Mesendoderm (in vitro differentiated cells): Measurements from ENCODE around the gene NSUN4.
"Not testable (repeated sequence)": the region's sequence is repeated elsewhere in the genome, so short reads cannot be mapped to it uniquely, and the experiment has no call there.

Experiments used
- DNase-seq: peaks from one replicate; pipeline ENCODE4 v3.0.0; 2013
- H2AK5ac ChIP-seq: 2 replicates; pipeline ENCODE4 v1.6.1; 2013; ENCODE audit warnings: low read length, inconsistent platforms
- H2BK120ac ChIP-seq: 2 replicates; pipeline ENCODE4 v1.6.1; 2013; ENCODE audit warnings: low read depth, mild to moderate bottlenecking, low read length, moderate library complexity, mixed read lengths
- H2BK15ac ChIP-seq: replicated peaks from 2 replicates; pipeline ENCODE4 v1.6.1; 2013; ENCODE audit warnings: low read depth, mild to moderate bottlenecking, moderate library complexity
- H2BK5ac ChIP-seq: 2 replicates; pipeline ENCODE4 v1.6.1; 2013; ENCODE audit warnings: low read length, inconsistent platforms
- H3K18ac ChIP-seq: 2 replicates; pipeline ENCODE4 v1.6.1; 2013; ENCODE audit warnings: mild to moderate bottlenecking, low read length, mixed read lengths
- H3K23ac ChIP-seq: one replicate; pipeline ENCODE4 v1.6.1; 2013; ENCODE audit warnings: low read length
- H3K27ac ChIP-seq: 2 replicates; pipeline ENCODE4 v1.5.1; 2013; ENCODE audit warnings: low read depth, mild to moderate bottlenecking, inconsistent platforms, low read length, moderate library complexity
- H3K27me3 ChIP-seq: 2 replicates; pipeline ENCODE4 v1.6.1; 2013; ENCODE audit warnings: low read length, control low read depth, mild to moderate bottlenecking, inconsistent platforms; ENCODE audit not compliant: insufficient read depth, poor library complexity
- H3K36me3 ChIP-seq: 2 replicates; pipeline ENCODE4 v1.6.1; 2013; ENCODE audit warnings: low read length, inconsistent platforms; ENCODE audit not compliant: control insufficient read depth, insufficient read depth
- H3K4ac ChIP-seq: one replicate; pipeline ENCODE4 v1.6.1; 2013; ENCODE audit warnings: low read depth, mild to moderate bottlenecking, low read length, moderate library complexity
- H3K4me1 ChIP-seq: 2 replicates; pipeline ENCODE4 v1.6.1; 2013; ENCODE audit warnings: low read depth, low read length, inconsistent platforms; ENCODE audit not compliant: control insufficient read depth
- H3K4me2 ChIP-seq: 2 replicates; pipeline ENCODE4 v1.6.1; 2013; ENCODE audit warnings: low read length
- H3K4me3 ChIP-seq: 2 replicates; pipeline ENCODE4 v1.5.1; 2013; ENCODE audit warnings: mild to moderate bottlenecking, low read length
- H3K56ac ChIP-seq: one replicate; pipeline ENCODE4 v1.6.1; 2013; ENCODE audit warnings: low read length
- H3K79me1 ChIP-seq: 2 replicates; pipeline ENCODE4 v1.6.1; 2013; ENCODE audit warnings: low read length, inconsistent platforms
- H3K79me2 ChIP-seq: 2 replicates; pipeline ENCODE4 v1.6.1; 2013; ENCODE audit warnings: mild to moderate bottlenecking, low read length; ENCODE audit not compliant: control insufficient read depth, insufficient read depth
- H3K9ac ChIP-seq: 2 replicates; pipeline ENCODE4 v1.6.1; 2013; ENCODE audit warnings: low read length, inconsistent platforms
- H4K5ac ChIP-seq: one replicate; pipeline ENCODE4 v1.6.1; 2013; ENCODE audit warnings: low read length
- H4K8ac ChIP-seq: one replicate; pipeline ENCODE4 v1.6.1; 2013; ENCODE audit warnings: low read depth, mild to moderate bottlenecking, control low read depth, low read length, moderate library complexity
- WGBS: extraction: QIAGEN DNeasy Blood & Tissue Kit; methylation state at CpG from one replicate; pipeline ENCODE4 v1.1.7; 2013; ENCODE audit warnings: low lambda C conversion rate, missing lambda C conversion rate; ENCODE audit not compliant: insufficient coverage; ENCODE audit errors: extremely low coverage; 5-methylcytosine and 5-hydroxymethylcytosine counted together

Gene NSUN4

DNA sequence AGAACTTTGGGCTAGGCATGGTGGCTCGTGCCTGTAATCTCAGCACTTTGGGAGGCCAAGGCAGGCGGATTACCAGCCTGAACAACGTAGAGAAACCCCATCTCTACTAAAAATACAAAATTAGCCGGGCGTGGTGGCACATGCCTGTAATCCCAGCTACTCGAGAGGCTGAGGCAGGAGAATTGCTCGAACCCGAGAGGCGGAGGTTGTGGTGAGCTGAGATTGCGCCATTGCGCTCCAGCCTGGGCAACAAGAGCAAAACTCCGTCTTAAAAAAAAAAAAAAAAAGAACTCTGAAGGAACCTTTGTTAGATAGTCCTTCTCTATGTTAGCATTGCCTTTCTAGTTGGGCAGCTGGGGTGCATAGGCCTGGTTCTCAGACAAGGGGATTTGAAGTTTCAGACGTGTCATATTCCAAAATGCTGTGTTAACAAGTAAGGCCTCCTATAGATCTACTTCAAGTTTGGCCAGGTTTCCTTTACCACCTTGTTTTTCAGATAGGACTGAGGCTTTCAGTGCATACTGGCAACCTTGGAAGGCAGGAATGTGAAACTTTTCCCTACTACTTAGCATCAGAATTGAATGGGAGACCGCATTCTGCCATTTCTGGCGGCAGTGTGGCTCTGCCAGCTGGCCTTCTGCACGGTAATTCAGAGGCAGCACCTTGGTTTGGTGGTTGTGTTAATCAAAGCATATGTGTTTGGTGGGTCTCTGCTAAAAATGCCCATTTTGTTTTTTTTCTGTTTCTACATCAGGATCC lies 31.0 kb upstream of the NSUN4 start:
- DNase-seq = no peak
- peaks cover 9% of the 10 kb centered on the region for H3K36me3 ChIP-seq
- WGBS = no CpG with 5 or more reads among the region's 16 CpGs

GRCh38 chr1:46310321-46310720 lies 30.3 kb upstream of the NSUN4 start:
- Histone ChIP-seq H3K4ac (no peak overlapping the region), H3K56ac (no peak overlapping the region), H3K27ac (no peak overlapping the region), H4K5ac (no peak overlapping the region), H3K4me2 (no peak overlapping the region), H3K79me2 (peaks cover 38% of the 10 kb centered on the region), H2AK5ac (no peak overlapping the region), H3K23ac (no peak overlapping the region), H3K9ac (no peak overlapping the region), H2BK120ac (no peak overlapping the region), H2BK5ac (no peak overlapping the region), H3K4me3 (no peak overlapping the region), H3K36me3 (peaks cover 10% of the 10 kb centered on the region), H3K4me1 (no peaks in the 10 kb centered on the region), H3K18ac (no peak overlapping the region), H2BK15ac (no peak overlapping the region), H3K27me3 (no peaks in the 10 kb centered on the region), H3K79me1 (peaks cover 12% of the 10 kb centered on the region), H4K8ac (no peak overlapping the region)
- no peak for DNase-seq
- no CpG with 5 or more reads among the region's 4 CpGs for WGBS

More for the DNA sequence above, 31.0 kb upstream of the NSUN4 start:
- Histone ChIP-seq H3K4me2 (no peak overlapping the region), H3K4me3 (no peak overlapping the region), H3K4ac (no peak overlapping the region), H2BK15ac (no peak overlapping the region), H2AK5ac (no peak overlapping the region), H2BK120ac (no peak overlapping the region), H3K79me2 (peaks cover 46% of the 10 kb centered on the region), H3K4me1 (no peaks in the 10 kb centered on the region), H4K5ac (no peak overlapping the region), H3K79me1 (peaks cover 12% of the 10 kb centered on the region), H3K9ac (no peak overlapping the region), H2BK5ac (no peak overlapping the region), H3K56ac (no peak overlapping the region), H3K18ac (no peak overlapping the region), H3K27ac (no peak overlapping the region), H3K27me3 (no peaks in the 10 kb centered on the region), H4K8ac (no peak overlapping the region), H3K23ac (no peak overlapping the region)

DNA sequence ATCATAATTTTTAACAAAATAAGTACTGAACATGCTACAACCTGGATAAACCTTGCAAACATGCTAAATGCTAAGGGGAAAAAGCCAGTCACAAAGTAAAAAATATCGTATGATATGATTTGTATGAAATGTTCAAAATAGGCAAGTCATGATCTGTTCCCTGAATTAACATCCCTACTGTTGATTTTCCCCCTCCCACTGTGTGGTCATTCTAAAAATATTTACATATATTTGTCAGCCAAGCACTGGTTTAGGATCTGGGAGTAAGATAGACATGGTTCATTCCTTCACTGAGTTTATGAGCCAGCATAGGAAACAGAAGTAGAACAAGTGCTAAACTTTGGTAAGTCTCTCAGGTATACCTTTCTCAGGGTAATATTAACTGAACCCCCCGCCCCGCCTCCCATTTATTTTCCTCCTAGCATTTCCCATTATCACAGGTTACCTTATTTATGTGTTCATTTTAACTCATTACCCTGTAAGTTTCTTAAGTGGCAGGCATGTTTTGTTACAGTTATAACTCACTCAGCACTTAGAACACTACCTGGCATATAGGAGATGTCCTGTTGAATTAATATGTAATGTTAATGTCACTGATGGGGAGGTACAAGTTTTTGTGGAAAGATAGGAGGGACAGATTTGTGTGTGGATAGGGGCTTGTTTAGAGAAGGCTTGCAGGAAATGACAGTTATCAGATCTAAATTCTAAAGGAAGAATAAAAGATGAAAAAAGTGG lies 24.8 kb upstream of the NSUN4 start:
- no peak overlapping the region for H3K27ac ChIP-seq
- no peak overlapping the region for H2BK5ac ChIP-seq
- no peak overlapping the region for H3K23ac ChIP-seq
- no peak overlapping the region for H2BK15ac ChIP-seq
- no CpG with 5 or more reads among the region's 3 CpGs for WGBS
- H3K36me3 ChIP-seq = peaks cover 4% of the 10 kb centered on the region
- H3K27me3 ChIP-seq = no peaks in the 10 kb centered on the region
- DNase-seq = no peak
- H3K4ac ChIP-seq = no peak overlapping the region
- no peak overlapping the region for H3K56ac ChIP-seq
- no peaks in the 10 kb centered on the region for H3K4me1 ChIP-seq
- H2AK5ac ChIP-seq = no peak overlapping the region
- H3K9ac ChIP-seq = no peak overlapping the region
- no peak overlapping the region for H4K8ac ChIP-seq
- no peak overlapping the region for H3K4me2 ChIP-seq
- no peaks in the 10 kb centered on the region for H3K79me1 ChIP-seq
- H3K18ac ChIP-seq = no peak overlapping the region
- no peak overlapping the region for H4K5ac ChIP-seq
- no peaks in the 10 kb centered on the region for H3K79me2 ChIP-seq
- no peak overlapping the region for H3K4me3 ChIP-seq
- no peak overlapping the region for H2BK120ac ChIP-seq

DNA sequence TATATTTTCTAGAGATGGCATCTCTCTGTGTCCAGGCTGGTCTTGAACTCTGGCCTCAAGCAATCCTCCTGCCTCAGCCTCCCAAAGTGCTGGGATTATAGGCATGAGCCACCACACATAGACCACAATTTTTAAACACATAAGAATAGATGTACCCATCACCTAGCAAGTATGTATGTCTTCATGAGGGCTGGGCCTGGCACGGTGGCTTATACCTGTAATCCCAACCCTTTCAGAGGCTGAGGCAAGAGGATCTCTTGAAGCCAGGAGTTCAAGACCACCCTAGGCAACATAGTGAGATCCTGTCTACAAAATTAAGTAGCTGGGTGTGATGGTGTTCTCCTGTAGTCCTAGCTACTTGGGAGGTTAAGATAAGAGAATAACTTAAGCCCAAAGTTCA lies 23.3 kb upstream of the NSUN4 start:
- Histone ChIP-seq H3K79me2 (no peaks in the 10 kb centered on the region), H2BK5ac (no peak overlapping the region), H3K79me1 (no peaks in the 10 kb centered on the region), H3K4me2 (no peak overlapping the region), H3K18ac (no peak overlapping the region), H3K9ac (no peak overlapping the region), H3K4me3 (no peak overlapping the region), H2BK120ac (no peak overlapping the region), H3K23ac (no peak overlapping the region), H4K8ac (no peak overlapping the region), H3K27me3 (no peaks in the 10 kb centered on the region), H4K5ac (no peak overlapping the region), H2BK15ac (no peak overlapping the region), H3K27ac (no peak overlapping the region), H3K36me3 (peaks cover 3% of the 10 kb centered on the region), H3K56ac (no peak overlapping the region), H2AK5ac (no peak overlapping the region), H3K4me1 (no peaks in the 10 kb centered on the region), H3K4ac (no peak overlapping the region)
- no peak for DNase-seq
- no CpG with 5 or more reads among the region's 1 CpG for WGBS

- H3K79me2 ChIP-seq, H4K5ac ChIP-seq, H3K27me3 ChIP-seq, H3K4me2 ChIP-seq, H3K27ac ChIP-seq, H2BK120ac ChIP-seq, H3K23ac ChIP-seq, H3K18ac ChIP-seq, H3K4ac ChIP-seq, DNase-seq, H3K79me1 ChIP-seq, H2BK15ac ChIP-seq, H3K9ac ChIP-seq, H3K56ac ChIP-seq, H3K4me3 ChIP-seq, H3K4me1 ChIP-seq, H4K8ac ChIP-seq, H3K36me3 ChIP-seq, H2AK5ac ChIP-seq, H2BK5ac ChIP-seq: not testable (repeated sequence)
- WGBS = no CpG with 5 or more reads among the region's 6 CpGs
Observed at GRCh38 chr1:46319301-46319700, 21.3 kb upstream of the NSUN4 start.
